SK-N-MC (cell line): ENCODE data around the gene MFAP5.

Experiments
- EZH2 ChIP-seq: fragments of 200-600 bp; sonication (generic); IDR thresholded peaks from one replicate; pipeline ENCODE4 v1.6.1; 2017; ENCODE audit warnings: antibody characterized with exemption
- FOXP2 ChIP-seq: optimal IDR thresholded peaks from 2 replicates; pipeline ENCODE3; 2011; ENCODE audit warnings: mild to moderate bottlenecking, moderate library complexity; ENCODE audit not compliant: insufficient read depth; ENCODE audit errors: extremely low read length, control extremely low read depth
- POLR2AphosphoS5 ChIP-seq: IDR thresholded peaks from 2 replicates; pipeline ENCODE4 v1.6.1; 2012; ENCODE audit warnings: mild to moderate bottlenecking, low read depth, low read length, borderline replicate concordance

DNA sequence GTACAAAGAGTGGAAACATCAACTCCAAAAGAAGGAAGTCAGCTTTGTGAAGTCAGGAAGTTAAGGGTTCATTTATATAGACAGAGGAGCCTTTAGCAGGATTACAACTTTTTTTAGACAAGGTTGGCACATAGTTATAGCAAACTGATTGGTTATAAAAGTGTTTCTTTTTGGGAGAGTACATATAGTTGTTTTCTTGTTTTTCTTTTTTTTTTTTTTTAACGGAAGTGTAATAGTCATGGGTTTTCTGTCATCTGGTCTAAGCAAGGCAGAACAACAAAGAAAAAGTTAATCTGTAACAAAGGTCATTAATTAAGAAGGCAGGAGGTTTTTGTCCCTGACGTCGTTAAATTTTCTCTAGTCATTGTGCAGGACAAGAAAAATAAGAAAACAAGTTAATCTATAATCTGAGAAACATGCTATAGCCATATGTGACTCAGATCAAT, 13.0 kb upstream of the MFAP5 start:
- no peak for TF ChIP-seq POLR2AphosphoS5
- TF ChIP-seq EZH2 = no peak
- no peak for TF ChIP-seq FOXP2
